Measurements from ENCODE around the gene IQCC.

DNA sequence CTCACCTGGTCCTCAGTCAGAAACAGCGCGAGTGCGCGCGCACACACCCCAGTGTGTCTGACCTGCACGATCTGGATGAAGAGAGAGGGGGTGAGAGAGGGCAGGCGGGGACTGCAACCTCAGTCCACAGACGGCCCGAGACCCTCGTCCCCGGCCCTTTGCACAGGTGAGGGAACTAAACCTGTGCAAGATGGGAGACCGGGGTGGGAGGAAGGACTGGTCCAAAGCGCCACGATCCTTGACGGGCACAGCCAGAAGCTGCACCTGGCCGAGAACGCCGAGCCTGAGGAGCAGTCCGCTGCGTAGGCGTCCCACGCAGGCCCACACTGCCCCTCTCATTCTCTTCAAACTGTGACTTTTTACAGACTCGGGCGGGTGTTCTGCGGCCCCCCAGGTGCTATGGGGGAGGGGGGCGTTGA lies 519 bp upstream of the IQCC start:
- TF ChIP-seq, protein P1, sequence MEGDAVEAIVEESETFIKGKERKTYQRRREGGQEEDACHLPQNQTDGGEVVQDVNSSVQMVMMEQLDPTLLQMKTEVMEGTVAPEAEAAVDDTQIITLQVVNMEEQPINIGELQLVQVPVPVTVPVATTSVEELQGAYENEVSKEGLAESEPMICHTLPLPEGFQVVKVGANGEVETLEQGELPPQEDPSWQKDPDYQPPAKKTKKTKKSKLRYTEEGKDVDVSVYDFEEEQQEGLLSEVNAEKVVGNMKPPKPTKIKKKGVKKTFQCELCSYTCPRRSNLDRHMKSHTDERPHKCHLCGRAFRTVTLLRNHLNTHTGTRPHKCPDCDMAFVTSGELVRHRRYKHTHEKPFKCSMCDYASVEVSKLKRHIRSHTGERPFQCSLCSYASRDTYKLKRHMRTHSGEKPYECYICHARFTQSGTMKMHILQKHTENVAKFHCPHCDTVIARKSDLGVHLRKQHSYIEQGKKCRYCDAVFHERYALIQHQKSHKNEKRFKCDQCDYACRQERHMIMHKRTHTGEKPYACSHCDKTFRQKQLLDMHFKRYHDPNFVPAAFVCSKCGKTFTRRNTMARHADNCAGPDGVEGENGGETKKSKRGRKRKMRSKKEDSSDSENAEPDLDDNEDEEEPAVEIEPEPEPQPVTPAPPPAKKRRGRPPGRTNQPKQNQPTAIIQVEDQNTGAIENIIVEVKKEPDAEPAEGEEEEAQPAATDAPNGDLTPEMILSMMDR (IDR thresholded peaks at IDR 0.05) = peak in 1 of 6 experiments; percentile 7
- TF ChIP-seq POLR2AphosphoS5 (IDR thresholded peaks at IDR 0.05) (no peak), POLR2A (IDR thresholded peaks at IDR 0.05) (no peak)
